H1 (cell line): Measurements from ENCODE around the gene PIP5K1B.

ENCODE experiments used
- CBX5 ChIP-seq: fragments of 300-800, 300-1000 bp; sonication (generic); IDR thresholded peaks from 2 replicates; pipeline ENCODE4 v1.7.1; 2016; ENCODE audit warnings: antibody characterized with exemption, low read length, low read depth
- RAD21 ChIP-seq, 2 experiments: IDR thresholded peaks in 1 of 2; conservative IDR thresholded peaks in 1 of 2; 2 replicates each; pipeline ENCODE4 v1.6.1; 2011; ENCODE audit warnings: low read depth in 2 of 2, low read length in 2 of 2, improper control_type of control experiment in 1 of 2, inconsistent platforms in 1 of 2, mild to moderate bottlenecking in 1 of 2, moderate library complexity in 1 of 2
- TF ChIP-seq, protein P1 (sequence below): IDR thresholded peaks from 2 replicates; pipeline ENCODE4 v1.6.1; 2011; ENCODE audit warnings: low read length, improper control_type of control experiment
- TF ChIP-seq, protein P2 (sequence below), 3 experiments: IDR thresholded peaks; 1 replicate in 2 of 3; 2 replicates in 1 of 3; pipeline versions ENCODE4 v1.5.1 to v1.6.1; 2011; ENCODE audit warnings: low read length in 3 of 3, mild to moderate bottlenecking in 3 of 3, inconsistent platforms in 2 of 3, low read depth in 1 of 3, moderate library complexity in 1 of 3; ENCODE audit not compliant: insufficient read depth in 1 of 3; ENCODE audit errors: control extremely low read depth in 1 of 3

DNA sequence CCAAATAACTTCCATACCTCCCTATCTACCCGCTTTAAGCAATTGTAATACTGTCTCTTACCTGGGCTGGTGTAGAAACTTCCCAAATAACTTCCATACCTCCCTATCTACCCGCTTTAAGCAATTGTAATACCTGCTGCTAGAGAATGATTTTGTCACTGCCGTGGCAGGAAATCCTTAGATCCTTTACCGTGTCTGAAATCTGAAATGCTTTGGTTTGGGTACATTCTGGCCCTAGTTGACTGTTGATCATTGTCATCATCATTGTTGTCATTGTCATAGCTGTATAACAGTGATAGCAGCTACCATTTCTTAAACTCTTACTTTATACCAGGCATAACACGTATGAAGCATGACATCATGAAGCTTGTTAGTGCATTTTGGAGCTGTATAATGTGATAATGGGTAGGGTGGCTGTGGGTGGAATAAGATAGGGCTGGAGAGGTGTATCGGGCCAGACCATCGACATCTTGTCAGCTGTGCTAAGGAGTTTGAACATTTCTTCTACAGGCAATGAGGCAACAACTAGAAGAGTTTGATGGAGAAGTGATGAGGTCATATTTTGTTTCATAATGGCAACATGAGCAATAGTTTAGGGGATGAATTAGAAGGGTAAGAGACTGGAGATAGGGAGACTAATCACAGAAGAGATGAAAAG, 15.7 kb downstream of the PIP5K1B start:
- TF ChIP-seq, protein P1, sequence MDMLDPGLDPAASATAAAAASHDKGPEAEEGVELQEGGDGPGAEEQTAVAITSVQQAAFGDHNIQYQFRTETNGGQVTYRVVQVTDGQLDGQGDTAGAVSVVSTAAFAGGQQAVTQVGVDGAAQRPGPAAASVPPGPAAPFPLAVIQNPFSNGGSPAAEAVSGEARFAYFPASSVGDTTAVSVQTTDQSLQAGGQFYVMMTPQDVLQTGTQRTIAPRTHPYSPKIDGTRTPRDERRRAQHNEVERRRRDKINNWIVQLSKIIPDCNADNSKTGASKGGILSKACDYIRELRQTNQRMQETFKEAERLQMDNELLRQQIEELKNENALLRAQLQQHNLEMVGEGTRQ: no peak
- no peak for TF ChIP-seq RAD21 (IDR thresholded peaks at IDR 0.05 in 1 of 2, conservative IDR thresholded peaks at IDR 0.05 in 1 of 2; ENCODE audit: low read depth in 2 of 2, low read length in 2 of 2)
- TF ChIP-seq, protein P2, sequence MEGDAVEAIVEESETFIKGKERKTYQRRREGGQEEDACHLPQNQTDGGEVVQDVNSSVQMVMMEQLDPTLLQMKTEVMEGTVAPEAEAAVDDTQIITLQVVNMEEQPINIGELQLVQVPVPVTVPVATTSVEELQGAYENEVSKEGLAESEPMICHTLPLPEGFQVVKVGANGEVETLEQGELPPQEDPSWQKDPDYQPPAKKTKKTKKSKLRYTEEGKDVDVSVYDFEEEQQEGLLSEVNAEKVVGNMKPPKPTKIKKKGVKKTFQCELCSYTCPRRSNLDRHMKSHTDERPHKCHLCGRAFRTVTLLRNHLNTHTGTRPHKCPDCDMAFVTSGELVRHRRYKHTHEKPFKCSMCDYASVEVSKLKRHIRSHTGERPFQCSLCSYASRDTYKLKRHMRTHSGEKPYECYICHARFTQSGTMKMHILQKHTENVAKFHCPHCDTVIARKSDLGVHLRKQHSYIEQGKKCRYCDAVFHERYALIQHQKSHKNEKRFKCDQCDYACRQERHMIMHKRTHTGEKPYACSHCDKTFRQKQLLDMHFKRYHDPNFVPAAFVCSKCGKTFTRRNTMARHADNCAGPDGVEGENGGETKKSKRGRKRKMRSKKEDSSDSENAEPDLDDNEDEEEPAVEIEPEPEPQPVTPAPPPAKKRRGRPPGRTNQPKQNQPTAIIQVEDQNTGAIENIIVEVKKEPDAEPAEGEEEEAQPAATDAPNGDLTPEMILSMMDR (IDR thresholded peaks at IDR 0.05; ENCODE audit: control extremely low read depth in 1 of 3, insufficient read depth in 1 of 3, low read depth in 1 of 3, low read length in 3 of 3): no peak
- no peak for TF ChIP-seq CBX5
